ENCODE data around the gene EN1. TPM values are rescaled to one million over a fixed set of nuclear protein-coding genes. Genes with fewer than 3 reads are reported as not detected.

The EN1 gene
- total and polyA plus RNA-seq, 2 of the 13 experiments (the other 11 are each of a cell fraction or from before 2014, with no cell fraction given): not detected

GRCh38 chr2:118803012-118803411, 44.4 kb downstream of the EN1 start (continued):
- TF ChIP-seq, protein P1, sequence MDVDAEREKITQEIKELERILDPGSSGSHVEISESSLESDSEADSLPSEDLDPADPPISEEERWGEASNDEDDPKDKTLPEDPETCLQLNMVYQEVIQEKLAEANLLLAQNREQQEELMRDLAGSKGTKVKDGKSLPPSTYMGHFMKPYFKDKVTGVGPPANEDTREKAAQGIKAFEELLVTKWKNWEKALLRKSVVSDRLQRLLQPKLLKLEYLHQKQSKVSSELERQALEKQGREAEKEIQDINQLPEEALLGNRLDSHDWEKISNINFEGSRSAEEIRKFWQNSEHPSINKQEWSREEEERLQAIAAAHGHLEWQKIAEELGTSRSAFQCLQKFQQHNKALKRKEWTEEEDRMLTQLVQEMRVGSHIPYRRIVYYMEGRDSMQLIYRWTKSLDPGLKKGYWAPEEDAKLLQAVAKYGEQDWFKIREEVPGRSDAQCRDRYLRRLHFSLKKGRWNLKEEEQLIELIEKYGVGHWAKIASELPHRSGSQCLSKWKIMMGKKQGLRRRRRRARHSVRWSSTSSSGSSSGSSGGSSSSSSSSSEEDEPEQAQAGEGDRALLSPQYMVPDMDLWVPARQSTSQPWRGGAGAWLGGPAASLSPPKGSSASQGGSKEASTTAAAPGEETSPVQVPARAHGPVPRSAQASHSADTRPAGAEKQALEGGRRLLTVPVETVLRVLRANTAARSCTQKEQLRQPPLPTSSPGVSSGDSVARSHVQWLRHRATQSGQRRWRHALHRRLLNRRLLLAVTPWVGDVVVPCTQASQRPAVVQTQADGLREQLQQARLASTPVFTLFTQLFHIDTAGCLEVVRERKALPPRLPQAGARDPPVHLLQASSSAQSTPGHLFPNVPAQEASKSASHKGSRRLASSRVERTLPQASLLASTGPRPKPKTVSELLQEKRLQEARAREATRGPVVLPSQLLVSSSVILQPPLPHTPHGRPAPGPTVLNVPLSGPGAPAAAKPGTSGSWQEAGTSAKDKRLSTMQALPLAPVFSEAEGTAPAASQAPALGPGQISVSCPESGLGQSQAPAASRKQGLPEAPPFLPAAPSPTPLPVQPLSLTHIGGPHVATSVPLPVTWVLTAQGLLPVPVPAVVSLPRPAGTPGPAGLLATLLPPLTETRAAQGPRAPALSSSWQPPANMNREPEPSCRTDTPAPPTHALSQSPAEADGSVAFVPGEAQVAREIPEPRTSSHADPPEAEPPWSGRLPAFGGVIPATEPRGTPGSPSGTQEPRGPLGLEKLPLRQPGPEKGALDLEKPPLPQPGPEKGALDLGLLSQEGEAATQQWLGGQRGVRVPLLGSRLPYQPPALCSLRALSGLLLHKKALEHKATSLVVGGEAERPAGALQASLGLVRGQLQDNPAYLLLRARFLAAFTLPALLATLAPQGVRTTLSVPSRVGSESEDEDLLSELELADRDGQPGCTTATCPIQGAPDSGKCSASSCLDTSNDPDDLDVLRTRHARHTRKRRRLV (CRISPR knock-in tag; IDR thresholded peaks at IDR 0.05): no peak
- TF ChIP-seq NFE2L2 (IDR thresholded peaks at IDR 0.05; ENCODE audit: low read length) (no peak), CCDC6 (CRISPR knock-in tag; IDR thresholded peaks at IDR 0.05) (no peak), HBP1 (CRISPR knock-in tag; IDR thresholded peaks at IDR 0.05; ENCODE audit: low read depth) (no peak), TCF7L2 (IDR thresholded peaks at IDR 0.05; ENCODE audit: low read depth, low read length) (no peak), ZNF777 (CRISPR knock-in tag; IDR thresholded peaks at IDR 0.05) (no peak), ZNF713 (CRISPR knock-in tag; IDR thresholded peaks at IDR 0.05) (no peak)
- TF ChIP-seq, protein P2, sequence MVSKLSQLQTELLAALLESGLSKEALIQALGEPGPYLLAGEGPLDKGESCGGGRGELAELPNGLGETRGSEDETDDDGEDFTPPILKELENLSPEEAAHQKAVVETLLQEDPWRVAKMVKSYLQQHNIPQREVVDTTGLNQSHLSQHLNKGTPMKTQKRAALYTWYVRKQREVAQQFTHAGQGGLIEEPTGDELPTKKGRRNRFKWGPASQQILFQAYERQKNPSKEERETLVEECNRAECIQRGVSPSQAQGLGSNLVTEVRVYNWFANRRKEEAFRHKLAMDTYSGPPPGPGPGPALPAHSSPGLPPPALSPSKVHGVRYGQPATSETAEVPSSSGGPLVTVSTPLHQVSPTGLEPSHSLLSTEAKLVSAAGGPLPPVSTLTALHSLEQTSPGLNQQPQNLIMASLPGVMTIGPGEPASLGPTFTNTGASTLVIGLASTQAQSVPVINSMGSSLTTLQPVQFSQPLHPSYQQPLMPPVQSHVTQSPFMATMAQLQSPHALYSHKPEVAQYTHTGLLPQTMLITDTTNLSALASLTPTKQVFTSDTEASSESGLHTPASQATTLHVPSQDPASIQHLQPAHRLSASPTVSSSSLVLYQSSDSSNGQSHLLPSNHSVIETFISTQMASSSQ (IDR thresholded peaks at IDR 0.05; ENCODE audit: low read depth): no peak
- TF ChIP-seq, protein P2 (CRISPR knock-in tag; IDR thresholded peaks at IDR 0.05; ENCODE audit: borderline replicate concordance): no peak
- TF ChIP-seq, protein P3, sequence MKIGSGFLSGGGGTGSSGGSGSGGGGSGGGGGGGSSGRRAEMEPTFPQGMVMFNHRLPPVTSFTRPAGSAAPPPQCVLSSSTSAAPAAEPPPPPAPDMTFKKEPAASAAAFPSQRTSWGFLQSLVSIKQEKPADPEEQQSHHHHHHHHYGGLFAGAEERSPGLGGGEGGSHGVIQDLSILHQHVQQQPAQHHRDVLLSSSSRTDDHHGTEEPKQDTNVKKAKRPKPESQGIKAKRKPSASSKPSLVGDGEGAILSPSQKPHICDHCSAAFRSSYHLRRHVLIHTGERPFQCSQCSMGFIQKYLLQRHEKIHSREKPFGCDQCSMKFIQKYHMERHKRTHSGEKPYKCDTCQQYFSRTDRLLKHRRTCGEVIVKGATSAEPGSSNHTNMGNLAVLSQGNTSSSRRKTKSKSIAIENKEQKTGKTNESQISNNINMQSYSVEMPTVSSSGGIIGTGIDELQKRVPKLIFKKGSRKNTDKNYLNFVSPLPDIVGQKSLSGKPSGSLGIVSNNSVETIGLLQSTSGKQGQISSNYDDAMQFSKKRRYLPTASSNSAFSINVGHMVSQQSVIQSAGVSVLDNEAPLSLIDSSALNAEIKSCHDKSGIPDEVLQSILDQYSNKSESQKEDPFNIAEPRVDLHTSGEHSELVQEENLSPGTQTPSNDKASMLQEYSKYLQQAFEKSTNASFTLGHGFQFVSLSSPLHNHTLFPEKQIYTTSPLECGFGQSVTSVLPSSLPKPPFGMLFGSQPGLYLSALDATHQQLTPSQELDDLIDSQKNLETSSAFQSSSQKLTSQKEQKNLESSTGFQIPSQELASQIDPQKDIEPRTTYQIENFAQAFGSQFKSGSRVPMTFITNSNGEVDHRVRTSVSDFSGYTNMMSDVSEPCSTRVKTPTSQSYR (CRISPR knock-in tag; IDR thresholded peaks at IDR 0.05; ENCODE audit: borderline replicate concordance): no peak
